ENCODE results near the gene G6PD. TPM values are rescaled to one million over a fixed set of nuclear protein-coding genes. Genes with fewer than 3 reads are reported as not detected.

Gene G6PD
- total and polyA plus RNA-seq, 2 of the 8 experiments (the other 6 are each of a cell fraction or from before 2014, with no cell fraction given), result 47.3 to 55.1 TPM

DNA sequence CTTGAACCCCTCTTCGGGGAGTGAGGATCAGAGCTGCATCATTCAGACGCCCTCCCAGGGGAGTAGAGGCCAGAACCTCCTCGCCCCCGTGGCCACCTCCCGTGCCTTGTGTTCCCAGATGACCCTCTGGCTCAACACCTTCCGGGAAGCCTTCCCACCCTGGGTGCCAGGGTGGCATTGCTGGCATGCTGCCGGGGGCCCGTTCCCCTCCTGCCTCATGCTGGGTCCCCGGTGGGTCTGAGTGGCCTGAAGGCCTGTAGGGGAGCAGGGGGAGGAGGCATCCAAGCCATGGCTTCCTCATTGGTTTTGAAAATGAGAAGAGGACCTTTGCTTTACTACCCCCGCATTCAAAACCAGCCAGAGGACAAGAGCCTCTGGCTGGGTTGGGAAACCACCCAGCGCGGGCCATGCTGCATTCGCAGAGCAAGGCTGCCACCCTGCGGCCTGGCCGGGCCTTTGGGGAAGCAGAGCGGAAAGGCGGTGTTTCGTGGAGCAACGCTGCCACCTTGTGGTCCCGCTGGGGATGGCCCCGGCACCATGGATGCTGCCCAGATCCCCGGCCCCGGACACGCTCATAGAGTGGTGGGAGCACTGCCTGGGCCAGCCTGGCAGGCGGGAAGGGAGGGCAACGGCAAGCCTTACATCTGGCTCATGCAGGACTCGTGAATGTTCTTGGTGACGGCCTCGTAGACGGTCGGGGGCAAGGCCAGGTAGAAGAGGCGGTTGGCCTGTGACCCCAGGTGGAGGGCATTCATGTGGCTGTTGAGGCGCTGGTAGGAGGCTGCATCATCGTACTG is 11.9 kb downstream of the G6PD start:
- H3K27ac ChIP-seq (ENCODE audit: low read depth, low read length), result no peak overlapping the region
- DNase-seq (ENCODE audit: low read depth in 1 of 2, low spot score in 2 of 2), result peak; percentile 54 to 91
- H4K20me1 ChIP-seq (replicated peaks in 1 of 2; ENCODE audit: control insufficient read depth in 1 of 2, insufficient read depth in 2 of 2, low read length in 2 of 2), result peaks cover 2 to 8% of the 10 kb centered on the region in 2 experiments
- no peak overlapping the region for H3K56ac ChIP-seq (replicated peaks; ENCODE audit: insufficient read length, low read depth, low read length)
- no peak overlapping the region for H2AK5ac ChIP-seq (ENCODE audit: low read depth, low read length)
- ChIA-PET CTCF (ENCODE audit: partially characterized antibody) (interaction anchor here (0.6 to 2.5 kb wide), 12 partner anchors 9 to 1147 kb away, joined by 3 to 14 read pairs (median 4); partner anchors contain the start of genes FLNA and SLC10A3), POLR2A (ENCODE audit: partially characterized antibody) (interaction anchor here (0.8 to 3.2 kb wide), 3 partner anchors 90 to 137 kb away, joined by 3 to 26 read pairs (median 7); partner anchors contain the start of genes FAM50A and RPL10)
- no peak overlapping the region for H3K4ac ChIP-seq (replicated peaks; ENCODE audit: insufficient read length, low read depth, low read length)
- H3K27me3 ChIP-seq (replicated peaks in 1 of 4; ENCODE audit: control insufficient read depth in 3 of 4, extremely low read depth in 1 of 4, insufficient read depth in 3 of 4, low read length in 3 of 4), result no peaks in the 10 kb centered on the region
- H3K9ac ChIP-seq (replicated peaks in 1 of 4; ENCODE audit: extremely low read depth in 1 of 4, low read depth in 3 of 4, low read length in 3 of 4), result no peak overlapping the region
- no peak overlapping the region for H3K14ac ChIP-seq (ENCODE audit: insufficient read length)
- H4K5ac ChIP-seq (ENCODE audit: insufficient read length, low read depth, low read length), result no peak overlapping the region
- WGBS, 2 experiments (ENCODE audit: extremely low coverage in 1 of 2, insufficient coverage in 1 of 2, insufficient read length in 1 of 2, insufficient replicate concordance in 2 of 2, low coverage in 1 of 2, low lambda C conversion rate in 2 of 2, missing lambda C conversion rate in 1 of 2), result 44% methylated on average over 11 of the region's 34 CpGs; no CpG with 5 or more reads in 1 of the 2 experiments
- H4K91ac ChIP-seq (replicated peaks; ENCODE audit: insufficient read length, low read length), result no peak overlapping the region
- H3K4me2 ChIP-seq (ENCODE audit: insufficient read depth in 1 of 2, low read depth in 2 of 2, low read length in 2 of 2), result no peak overlapping the region
- no peak overlapping the region for H2BK15ac ChIP-seq (ENCODE audit: low read length)
- no peaks in the 10 kb centered on the region for H3K9me3 ChIP-seq (ENCODE audit: insufficient read depth in 2 of 2, low read depth in 1 of 2, low read length in 1 of 2)
- H3K4me3 ChIP-seq (ENCODE audit: extremely low read depth in 1 of 4, insufficient read depth in 2 of 4, low read depth in 3 of 4, low read length in 4 of 4), result no peak overlapping the region
- peaks cover 5 to 20% (median 14%) of the 10 kb centered on the region in 4 experiments; a peak in 7 of 8 replicates for H3K36me3 ChIP-seq (ENCODE audit: control insufficient read depth in 2 of 4, insufficient read depth in 4 of 4, low read length in 3 of 4)
- H2BK12ac ChIP-seq (ENCODE audit: low read depth, low read length), result no peak overlapping the region
- H3K79me2 ChIP-seq (ENCODE audit: control insufficient read depth in 1 of 2, insufficient read depth in 2 of 2, low read length in 2 of 2), result no peaks in the 10 kb centered on the region
- no peak overlapping the region for H3K18ac ChIP-seq (ENCODE audit: extremely low read depth, low read length)
- no peak overlapping the region for H2BK120ac ChIP-seq (replicated peaks; ENCODE audit: low read depth, low read length)
- peak; percentile 79 for FAIRE-seq
- H2BK5ac ChIP-seq (ENCODE audit: low read depth, low read length), result no peak overlapping the region
- no peak overlapping the region for H4K8ac ChIP-seq (ENCODE audit: extremely low read depth, insufficient read depth, low read length)
- H3K23ac ChIP-seq (ENCODE audit: insufficient read length), result no peak overlapping the region
- H3K23me2 ChIP-seq (ENCODE audit: low read depth, low read length), result no peaks in the 10 kb centered on the region
- no peak overlapping the region for H2AFZ ChIP-seq (ENCODE audit: low read length)
- H3K4me1 ChIP-seq (replicated peaks in 1 of 4; ENCODE audit: control insufficient read depth in 3 of 4, insufficient read depth in 4 of 4, low read length in 3 of 4), result peaks cover 0 to 3% (median 0%) of the 10 kb centered on the region in 4 experiments; a peak in 2 of 7 replicates
- H2BK20ac ChIP-seq (ENCODE audit: low read length), result no peak overlapping the region
- H3K79me1 ChIP-seq (ENCODE audit: low read depth, low read length), result no peaks in the 10 kb centered on the region
- TF ChIP-seq TAF7 (optimal IDR thresholded peaks at IDR 0.05; ENCODE audit: borderline replicate concordance, low read depth, low read length) (peak; percentile 23), NANOG (IDR thresholded peaks at IDR 0.05; ENCODE audit: insufficient read depth, low read depth, low read length, poor library complexity, severe bottlenecking) (no peak), CEBPB (IDR thresholded peaks at IDR 0.05; ENCODE audit: low read depth, low read length) (no peak; the same call in 1 of the 2 replicates), SAP30 (IDR thresholded peaks at IDR 0.05; ENCODE audit: insufficient read depth, insufficient replicate concordance, low read length) (no peak), YY1 (IDR thresholded peaks at IDR 0.05; ENCODE audit: low read depth, low read length) (0 out of 2 replicates have a peak, but pooled peaks have one; percentile 32), BRCA1 (IDR thresholded peaks at IDR 0.05; ENCODE audit: low read depth, low read length) (no peak), JUND (IDR thresholded peaks at IDR 0.05; ENCODE audit: low read length) (no peak), GABPA (IDR thresholded peaks at IDR 0.05; ENCODE audit: borderline replicate concordance, insufficient read depth, low read length) (no peak), POLR2A (IDR thresholded peaks at IDR 0.05; ENCODE audit: control extremely low read depth in 1 of 2, low read depth in 2 of 2, low read length in 2 of 2) (no peak), GTF2F1 (IDR thresholded peaks at IDR 0.05; ENCODE audit: borderline replicate concordance, low read depth, low read length) (no peak), SIX5 (IDR thresholded peaks at IDR 0.05; ENCODE audit: low read depth, low read length) (no peak)
- TF ChIP-seq, protein P1, sequence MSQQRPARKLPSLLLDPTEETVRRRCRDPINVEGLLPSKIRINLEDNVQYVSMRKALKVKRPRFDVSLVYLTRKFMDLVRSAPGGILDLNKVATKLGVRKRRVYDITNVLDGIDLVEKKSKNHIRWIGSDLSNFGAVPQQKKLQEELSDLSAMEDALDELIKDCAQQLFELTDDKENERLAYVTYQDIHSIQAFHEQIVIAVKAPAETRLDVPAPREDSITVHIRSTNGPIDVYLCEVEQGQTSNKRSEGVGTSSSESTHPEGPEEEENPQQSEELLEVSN (IDR thresholded peaks at IDR 0.05), result peak; percentile 56

Measured in H1 (cell line).